Astrocyte (in vitro differentiated cells and primary cell): Measurements from ENCODE around the gene BTG2. TPM values are rescaled to one million over a fixed set of nuclear protein-coding genes. Genes with fewer than 3 reads are reported as not detected.

Experiments
- DNase-seq: peaks from one replicate; pipeline ENCODE4 v3.0.0-alpha.2; 2010; ENCODE audit warnings: low read depth
- FAIRE-seq: peaks from 2 replicates; lab custom pipeline; 2011; peaks lifted over from hg19 to GRCh38; lab: Jason Lieb, UNC
- H2AFZ ChIP-seq: 2 replicates; pipeline ENCODE4 v1.6.0; 2012; ENCODE audit warnings: low read depth, low read length, inconsistent platforms
- H3K27ac ChIP-seq: 2 replicates; pipeline ENCODE4 v1.5.1; 2011; ENCODE audit warnings: low read depth, low read length, inconsistent platforms
- H3K27me3 ChIP-seq: 2 replicates; pipeline ENCODE4 v1.6.0; 2011; ENCODE audit warnings: low read length, inconsistent platforms; ENCODE audit not compliant: insufficient read depth
- H3K36me3 ChIP-seq: 2 replicates; pipeline ENCODE4 v1.5.1; 2011; ENCODE audit warnings: low read length, inconsistent platforms; ENCODE audit not compliant: insufficient read depth
- H3K4me1 ChIP-seq: 2 replicates; pipeline ENCODE4 v1.5.1; 2011; ENCODE audit warnings: low read length, inconsistent platforms; ENCODE audit not compliant: insufficient read depth
- H3K4me2 ChIP-seq: 2 replicates; pipeline ENCODE4 v1.6.0; 2012; ENCODE audit warnings: low read length, inconsistent platforms
- H3K4me3 ChIP-seq: 2 replicates; pipeline ENCODE4 v1.5.1; 2011; ENCODE audit warnings: low read depth, mild to moderate bottlenecking, low read length, inconsistent platforms; ENCODE audit not compliant: insufficient read depth
- H3K79me2 ChIP-seq: 2 replicates; pipeline ENCODE4 v1.6.0; 2012; ENCODE audit warnings: mild to moderate bottlenecking, low read length, inconsistent platforms; ENCODE audit not compliant: insufficient read depth
- H3K9ac ChIP-seq: 2 replicates; pipeline ENCODE4 v1.6.0; 2012; ENCODE audit warnings: mild to moderate bottlenecking, low read length, inconsistent platforms
- H3K9me3 ChIP-seq: 2 replicates; pipeline ENCODE4 v1.5.1; 2012; ENCODE audit warnings: low read depth, mild to moderate bottlenecking, low read length, inconsistent platforms; ENCODE audit not compliant: insufficient read depth
- H4K20me1 ChIP-seq: 2 replicates; pipeline ENCODE4 v1.6.0; 2012; ENCODE audit warnings: low read length, inconsistent platforms; ENCODE audit not compliant: insufficient read depth
- H3K27ac Mint-ChIP-seq: one replicate; pipeline ENCODE4 v1.8.0; 2021; ENCODE audit warnings: mild to moderate bottlenecking, mixed read lengths; ENCODE audit not compliant: unreplicated experiment
- H3K27me3 Mint-ChIP-seq: one replicate; pipeline ENCODE4 v1.8.0; 2021; ENCODE audit warnings: low read depth, mixed read lengths; ENCODE audit not compliant: unreplicated experiment
- H3K36me3 Mint-ChIP-seq: one replicate; pipeline ENCODE4 v1.8.0; 2021; ENCODE audit warnings: low read depth, mixed read lengths; ENCODE audit not compliant: unreplicated experiment
- H3K4me1 Mint-ChIP-seq: one replicate; pipeline ENCODE4 v1.8.0; 2021; ENCODE audit warnings: low read depth, mixed read lengths; ENCODE audit not compliant: unreplicated experiment
- H3K4me3 Mint-ChIP-seq: one replicate; pipeline ENCODE4 v1.8.0; 2021; ENCODE audit warnings: mild to moderate bottlenecking, moderate library complexity, mixed read lengths; ENCODE audit not compliant: unreplicated experiment
- H3K9me3 Mint-ChIP-seq: one replicate; pipeline ENCODE4 v1.8.0; 2021; ENCODE audit warnings: mild to moderate bottlenecking, mixed read lengths; ENCODE audit not compliant: unreplicated experiment
- EZH2 ChIP-seq: IDR thresholded peaks from 2 replicates; pipeline ENCODE4 v1.6.1; 2012; ENCODE audit warnings: mild to moderate bottlenecking, low read length, inconsistent platforms; ENCODE audit not compliant: insufficient read depth
- total RNA-seq: library from RNA; stranded (reverse); gene quantifications from 2 replicates; pipeline ENCODE4 v1.2.1, GENCODE V29; 2021
- TF ChIP-seq, protein P1 (sequence below): IDR thresholded peaks from 2 replicates; pipeline ENCODE4 v1.5.1; 2011; ENCODE audit warnings: low read depth, mild to moderate bottlenecking, inconsistent platforms, low read length, moderate library complexity; ENCODE audit not compliant: insufficient read depth

Gene BTG2
- total RNA-seq, 1 donor from 2014 or later: 58.3 TPM

- FAIRE-seq: no peak
- Mint-ChIP-seq H3K9me3 (no peaks in the 10 kb centered on the region), H3K27me3 (peaks cover 21% of the 10 kb centered on the region), H3K4me1 (peaks cover 8% of the 10 kb centered on the region), H3K4me3 (no peak overlapping the region), H3K36me3 (no peaks in the 10 kb centered on the region), H3K27ac (no peak overlapping the region)
- Histone ChIP-seq H3K9me3 (no peaks in the 10 kb centered on the region), H3K36me3 (no peaks in the 10 kb centered on the region), H3K27me3 (no peaks in the 10 kb centered on the region), H3K4me3 (no peak overlapping the region), H3K4me1 (peaks cover 19% of the 10 kb centered on the region), H2AFZ (peak overlapping the region; percentile 82), H3K27ac (no peak overlapping the region), H3K9ac (peak overlapping the region; percentile 17), H4K20me1 (no peaks in the 10 kb centered on the region), H3K79me2 (no peaks in the 10 kb centered on the region), H3K4me2 (peak overlapping the region; percentile 76)
- DNase-seq: peak; percentile 52
- no peak for TF ChIP-seq EZH2
- TF ChIP-seq, protein P1, sequence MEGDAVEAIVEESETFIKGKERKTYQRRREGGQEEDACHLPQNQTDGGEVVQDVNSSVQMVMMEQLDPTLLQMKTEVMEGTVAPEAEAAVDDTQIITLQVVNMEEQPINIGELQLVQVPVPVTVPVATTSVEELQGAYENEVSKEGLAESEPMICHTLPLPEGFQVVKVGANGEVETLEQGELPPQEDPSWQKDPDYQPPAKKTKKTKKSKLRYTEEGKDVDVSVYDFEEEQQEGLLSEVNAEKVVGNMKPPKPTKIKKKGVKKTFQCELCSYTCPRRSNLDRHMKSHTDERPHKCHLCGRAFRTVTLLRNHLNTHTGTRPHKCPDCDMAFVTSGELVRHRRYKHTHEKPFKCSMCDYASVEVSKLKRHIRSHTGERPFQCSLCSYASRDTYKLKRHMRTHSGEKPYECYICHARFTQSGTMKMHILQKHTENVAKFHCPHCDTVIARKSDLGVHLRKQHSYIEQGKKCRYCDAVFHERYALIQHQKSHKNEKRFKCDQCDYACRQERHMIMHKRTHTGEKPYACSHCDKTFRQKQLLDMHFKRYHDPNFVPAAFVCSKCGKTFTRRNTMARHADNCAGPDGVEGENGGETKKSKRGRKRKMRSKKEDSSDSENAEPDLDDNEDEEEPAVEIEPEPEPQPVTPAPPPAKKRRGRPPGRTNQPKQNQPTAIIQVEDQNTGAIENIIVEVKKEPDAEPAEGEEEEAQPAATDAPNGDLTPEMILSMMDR: peak; percentile 85
These were observed 32.0 kb upstream of the BTG2 start for GRCh38 chr1:203273206-203273868.

GRCh38 chr1:203273869-203274602 is 31.3 kb upstream of the BTG2 start:
- peaks cover 15% of the 10 kb centered on the region for H3K4me1 Mint-ChIP-seq
- H3K4me3 ChIP-seq: no peak overlapping the region
- H3K36me3 ChIP-seq: no peaks in the 10 kb centered on the region
- H3K27me3 Mint-ChIP-seq: peaks cover 21% of the 10 kb centered on the region
- no peak overlapping the region for H3K27ac Mint-ChIP-seq
- no peak overlapping the region for H2AFZ ChIP-seq
- H3K27ac ChIP-seq: no peak overlapping the region
- H3K4me3 Mint-ChIP-seq: no peak overlapping the region
- H3K79me2 ChIP-seq: no peaks in the 10 kb centered on the region
- no peaks in the 10 kb centered on the region for H3K36me3 Mint-ChIP-seq
- no peaks in the 10 kb centered on the region for H3K9me3 ChIP-seq
- no peaks in the 10 kb centered on the region for H4K20me1 ChIP-seq
- H3K4me1 ChIP-seq: peaks cover 26% of the 10 kb centered on the region
- no peak for TF ChIP-seq EZH2
- TF ChIP-seq, protein P1: no peak
- DNase-seq (no peak), FAIRE-seq (no peak)
- no peaks in the 10 kb centered on the region for H3K9me3 Mint-ChIP-seq
- H3K9ac ChIP-seq: peak overlapping the region; percentile 17
- no peaks in the 10 kb centered on the region for H3K27me3 ChIP-seq
- H3K4me2 ChIP-seq: peak overlapping the region; percentile 76
